GM12878 (cell line): ENCODE results near the gene CD55.

Source experiments
- BCL3 ChIP-seq: IDR thresholded peaks from 2 replicates; pipeline ENCODE4 v1.6.1; 2011; ENCODE audit warnings: borderline replicate concordance, low read depth, mild to moderate bottlenecking, moderate library complexity, low read length; ENCODE audit not compliant: insufficient read depth, poor library complexity, severe bottlenecking
- POLR2A ChIP-seq: IDR thresholded peaks from 2 replicates; pipeline ENCODE4 v1.6.1; 2011; ENCODE audit warnings: low read depth, mild to moderate bottlenecking, low read length
- TF ChIP-seq, protein P1 (sequence below), 3 experiments: IDR thresholded peaks in 2 of 3; conservative IDR thresholded peaks in 1 of 3; 2 replicates each; pipeline ENCODE4 v1.5.1; 2011; ENCODE audit warnings: low read depth in 3 of 3, low read length in 3 of 3, mild to moderate bottlenecking in 3 of 3, control low read depth in 2 of 3, moderate library complexity in 2 of 3, inconsistent platforms in 1 of 3, mixed read lengths in 1 of 3; ENCODE audit not compliant: control insufficient read depth in 2 of 3, insufficient read depth in 1 of 3; ENCODE audit errors: extremely low read depth in 1 of 3

DNA sequence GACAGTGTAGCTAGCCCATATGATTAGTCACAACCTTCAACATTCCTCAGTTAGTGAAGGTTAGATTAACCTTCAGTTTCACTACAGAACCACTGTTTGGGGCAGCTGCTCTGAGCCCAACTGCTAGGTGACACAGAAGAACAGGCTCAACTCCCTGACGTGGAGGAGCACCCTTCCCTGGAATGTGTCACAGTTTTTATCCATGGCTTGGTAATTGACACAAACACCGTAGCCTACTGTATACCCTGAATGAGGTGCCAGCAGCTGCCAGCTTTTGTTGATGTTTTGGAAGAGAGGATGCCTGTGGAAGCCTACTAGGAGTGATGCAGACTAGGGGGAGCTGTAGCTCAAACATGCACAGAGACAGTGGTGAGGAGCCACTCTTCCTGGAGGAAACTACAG is 76.0 kb downstream of the CD55 start:
- TF ChIP-seq BCL3: no peak
- TF ChIP-seq POLR2A: no peak
- TF ChIP-seq, protein P1, sequence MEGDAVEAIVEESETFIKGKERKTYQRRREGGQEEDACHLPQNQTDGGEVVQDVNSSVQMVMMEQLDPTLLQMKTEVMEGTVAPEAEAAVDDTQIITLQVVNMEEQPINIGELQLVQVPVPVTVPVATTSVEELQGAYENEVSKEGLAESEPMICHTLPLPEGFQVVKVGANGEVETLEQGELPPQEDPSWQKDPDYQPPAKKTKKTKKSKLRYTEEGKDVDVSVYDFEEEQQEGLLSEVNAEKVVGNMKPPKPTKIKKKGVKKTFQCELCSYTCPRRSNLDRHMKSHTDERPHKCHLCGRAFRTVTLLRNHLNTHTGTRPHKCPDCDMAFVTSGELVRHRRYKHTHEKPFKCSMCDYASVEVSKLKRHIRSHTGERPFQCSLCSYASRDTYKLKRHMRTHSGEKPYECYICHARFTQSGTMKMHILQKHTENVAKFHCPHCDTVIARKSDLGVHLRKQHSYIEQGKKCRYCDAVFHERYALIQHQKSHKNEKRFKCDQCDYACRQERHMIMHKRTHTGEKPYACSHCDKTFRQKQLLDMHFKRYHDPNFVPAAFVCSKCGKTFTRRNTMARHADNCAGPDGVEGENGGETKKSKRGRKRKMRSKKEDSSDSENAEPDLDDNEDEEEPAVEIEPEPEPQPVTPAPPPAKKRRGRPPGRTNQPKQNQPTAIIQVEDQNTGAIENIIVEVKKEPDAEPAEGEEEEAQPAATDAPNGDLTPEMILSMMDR (IDR thresholded peaks at IDR 0.05 in 2 of 3, conservative IDR thresholded peaks at IDR 0.05 in 1 of 3; ENCODE audit: control insufficient read depth in 2 of 3, extremely low read depth in 1 of 3, insufficient read depth in 1 of 3, low read depth in 3 of 3, low read length in 3 of 3): peak in 1 of 3 experiments; percentile 16; a peak in 1 of 6 replicates
